ENCODE measurements around the gene LCNL1.

- TF ChIP-seq CTCF (IDR thresholded peaks at IDR 0.05) (no peak), POLR2A (IDR thresholded peaks at IDR 0.05) (no peak)
These were observed 27.3 kb downstream of the LCNL1 start for GRCh38 chr9:137009938-137010732.
